ENCODE measurements around the gene VWF. TPM values are rescaled to one million over a fixed set of nuclear protein-coding genes. Genes with fewer than 3 reads are reported as not detected.

The VWF gene
- total and polyA plus RNA-seq, 2 of the 13 experiments (the other 11 are each of a cell fraction or from before 2014, with no cell fraction given), result 0.20 to 0.25 TPM

GRCh38 chr12:6070472-6071257, 53.8 kb downstream of the VWF start (continued):
- peak; percentile 66 for TF ChIP-seq GATAD2A (CRISPR knock-in tag; IDR thresholded peaks at IDR 0.05)
- no peak for TF ChIP-seq ZSCAN12 (CRISPR knock-in tag; IDR thresholded peaks at IDR 0.05)
- no peak for TF ChIP-seq ZSCAN29 (CRISPR knock-in tag; conservative IDR thresholded peaks at IDR 0.05)
- TF ChIP-seq AGO2 (optimal IDR thresholded peaks at IDR 0.05; ENCODE audit: low read depth, low read length), result no peak
- TF ChIP-seq ISL2 (CRISPR knock-in tag; IDR thresholded peaks at IDR 0.05), result no peak
- peak; percentile 41; the same call in 1 of the 2 replicates for TF ChIP-seq PITX1 (CRISPR knock-in tag; IDR thresholded peaks at IDR 0.05)
- no peak for TF ChIP-seq HNF1A (IDR thresholded peaks at IDR 0.05; ENCODE audit: low read depth)
- TF ChIP-seq HNF1A (CRISPR knock-in tag; IDR thresholded peaks at IDR 0.05; ENCODE audit: borderline replicate concordance), result no peak
- TF ChIP-seq PAWR (CRISPR knock-in tag; IDR thresholded peaks at IDR 0.05; ENCODE audit: borderline replicate concordance), result no peak
- no peak for TF ChIP-seq SRF (IDR thresholded peaks at IDR 0.05; ENCODE audit: low read depth, low read length)
- no peak for TF ChIP-seq NR0B2 (CRISPR knock-in tag; IDR thresholded peaks at IDR 0.05)
- TF ChIP-seq HES4 (CRISPR knock-in tag; IDR thresholded peaks at IDR 0.05; ENCODE audit: borderline replicate concordance), result no peak
- peak; percentile 45; the same call in 1 of the 2 replicates for TF ChIP-seq RAD51 (IDR thresholded peaks at IDR 0.05; ENCODE audit: borderline replicate concordance)
- TF ChIP-seq RBM22 (optimal IDR thresholded peaks at IDR 0.05; ENCODE audit: low read length), result no peak
- TF ChIP-seq JUN (CRISPR knock-in tag; IDR thresholded peaks at IDR 0.05), result no peak
- no peak for TF ChIP-seq ZNF329 (CRISPR knock-in tag; IDR thresholded peaks at IDR 0.05; ENCODE audit: low read depth)
- TF ChIP-seq ELK4 (CRISPR knock-in tag; IDR thresholded peaks at IDR 0.05; ENCODE audit: borderline replicate concordance), result no peak
- no peak for TF ChIP-seq ZHX2 (IDR thresholded peaks at IDR 0.05; ENCODE audit: low read depth)
- TF ChIP-seq ZHX2 (CRISPR knock-in tag; IDR thresholded peaks at IDR 0.05; ENCODE audit: borderline replicate concordance), result no peak

Data from HepG2 (cell line).